H9 (cell line): ENCODE measurements around the gene SIK2. TPM values are rescaled to one million over a fixed set of nuclear protein-coding genes. Genes with fewer than 3 reads are reported as not detected.

Experiments
- DNase-seq: peaks from one replicate; pipeline ENCODE4 v3.0.0-alpha.2; 2017
- H2AFZ ChIP-seq: one replicate; pipeline ENCODE4 v1.6.1; 2013; ENCODE audit warnings: mild to moderate bottlenecking, low read length, control low read depth, moderate library complexity
- H2AK5ac ChIP-seq: 2 replicates; pipeline ENCODE4 v1.6.1; 2013; ENCODE audit warnings: low read length, control low read depth, mixed read lengths; ENCODE audit not compliant: insufficient read length
- H2BK120ac ChIP-seq: one replicate; pipeline ENCODE4 v1.6.1; 2013; ENCODE audit warnings: low read depth, mild to moderate bottlenecking, low read length, control low read depth, inconsistent platforms; ENCODE audit not compliant: poor library complexity, severe bottlenecking
- H2BK12ac ChIP-seq: 2 replicates; pipeline ENCODE4 v1.6.1; 2013; ENCODE audit warnings: low read length, control low read depth, mixed read lengths, low read depth; ENCODE audit not compliant: insufficient read length
- H2BK15ac ChIP-seq: 2 replicates; pipeline ENCODE4 v1.6.1; 2013; ENCODE audit warnings: low read depth, low read length, control low read depth
- H2BK20ac ChIP-seq: one replicate; pipeline ENCODE4 v1.6.1; 2013; ENCODE audit warnings: low read depth, mild to moderate bottlenecking, low read length, control low read depth, inconsistent platforms; ENCODE audit not compliant: poor library complexity, severe bottlenecking
- H2BK5ac ChIP-seq: 2 replicates; pipeline ENCODE4 v1.6.1; 2013; ENCODE audit warnings: low read length, control low read depth, mixed read lengths; ENCODE audit not compliant: insufficient read length
- H3K14ac ChIP-seq: 2 replicates; pipeline ENCODE4 v1.6.1; 2013; ENCODE audit warnings: low read length, control low read depth; ENCODE audit not compliant: insufficient read depth
- H3K18ac ChIP-seq: 2 replicates; pipeline ENCODE4 v1.6.1; 2013; ENCODE audit warnings: low read depth, mild to moderate bottlenecking, mixed read lengths, low read length, control low read depth; ENCODE audit not compliant: insufficient read length
- H3K23ac ChIP-seq: 2 replicates; pipeline ENCODE4 v1.6.1; 2013; ENCODE audit warnings: low read length, control low read depth, mixed read lengths, low read depth; ENCODE audit not compliant: insufficient read length
- H3K23me2 ChIP-seq: 2 replicates; pipeline ENCODE4 v1.6.1; 2013; ENCODE audit warnings: low read depth, mild to moderate bottlenecking, mixed read lengths, low read length, control low read depth; ENCODE audit not compliant: insufficient read length, poor library complexity, severe bottlenecking
- H3K27ac ChIP-seq: 2 replicates; pipeline ENCODE4 v1.5.1; 2013; ENCODE audit warnings: low read length, control low read depth, mixed read lengths, low read depth; ENCODE audit not compliant: insufficient read length
- H3K27me3 ChIP-seq: 2 replicates; pipeline ENCODE4 v1.6.1; 2013; ENCODE audit warnings: low read length, control low read depth, inconsistent platforms; ENCODE audit not compliant: insufficient read depth
- H3K4ac ChIP-seq: 2 replicates; pipeline ENCODE4 v1.6.1; 2013; ENCODE audit warnings: low read depth, mild to moderate bottlenecking, control low read depth, inconsistent platforms, low read length, moderate library complexity
- H3K4me1 ChIP-seq: 2 replicates; pipeline ENCODE4 v1.6.1; 2013; ENCODE audit warnings: low read length, control low read depth, inconsistent platforms; ENCODE audit not compliant: insufficient read depth
- H3K4me2 ChIP-seq: 2 replicates; pipeline ENCODE4 v1.6.1; 2013; ENCODE audit warnings: low read length, control low read depth, mixed read lengths; ENCODE audit not compliant: insufficient read length, insufficient read depth
- H3K56ac ChIP-seq: 2 replicates; pipeline ENCODE4 v1.6.1; 2013; ENCODE audit warnings: low read depth, mild to moderate bottlenecking, mixed read lengths, low read length, control low read depth; ENCODE audit not compliant: insufficient read length
- H3K79me1 ChIP-seq: 2 replicates; pipeline ENCODE4 v1.6.1; 2013; ENCODE audit warnings: low read depth, mild to moderate bottlenecking, moderate library complexity, low read length, control low read depth, inconsistent platforms; ENCODE audit not compliant: insufficient read depth, poor library complexity, severe bottlenecking
- H3K79me2 ChIP-seq: 2 replicates; pipeline ENCODE4 v1.6.1; 2013; ENCODE audit warnings: low read length, control low read depth, inconsistent platforms; ENCODE audit not compliant: insufficient read depth
- H3K9ac ChIP-seq: 2 replicates; pipeline ENCODE4 v1.6.1; 2013; ENCODE audit warnings: low read length, control low read depth, mixed read lengths; ENCODE audit not compliant: insufficient read length; ENCODE audit errors: extremely low read depth
- H3K9me3 ChIP-seq: one replicate; pipeline ENCODE4 v1.6.1; 2013; ENCODE audit warnings: low read depth, low read length, inconsistent platforms; ENCODE audit not compliant: control insufficient read depth
- H3T11ph ChIP-seq: one replicate; pipeline ENCODE4 v1.6.1; 2013; ENCODE audit warnings: mild to moderate bottlenecking, low read length, control low read depth, inconsistent platforms
- H4K20me1 ChIP-seq: one replicate; pipeline ENCODE4 v1.6.1; 2013; ENCODE audit not compliant: control insufficient read depth, insufficient read length, insufficient read depth
- H4K5ac ChIP-seq: 2 replicates; pipeline ENCODE4 v1.6.1; 2013; ENCODE audit warnings: low read depth, mild to moderate bottlenecking, mixed read lengths, low read length, control low read depth; ENCODE audit not compliant: insufficient read length
- H4K8ac ChIP-seq: replicated peaks from 2 replicates; pipeline ENCODE4 v1.6.1; 2013; ENCODE audit warnings: low read length, control low read depth, mixed read lengths, low read depth; ENCODE audit not compliant: insufficient read length
- H4K91ac ChIP-seq: 2 replicates; pipeline ENCODE4 v1.6.1; 2013; ENCODE audit warnings: low read depth, mild to moderate bottlenecking, moderate library complexity, mixed read lengths, low read length, control low read depth; ENCODE audit not compliant: insufficient read length
- H3K27ac Mint-ChIP-seq, 3 experiments: 2 replicates in 2 of 3; 3 replicates in 1 of 3; pipeline ENCODE4 v1.8.0; 2020 to 2021; ENCODE audit warnings: mixed read lengths in 3 of 3, mild to moderate bottlenecking in 1 of 3, moderate library complexity in 1 of 3
- H3K27me3 Mint-ChIP-seq: 2 replicates; pipeline ENCODE4 v1.8.0; 2021; ENCODE audit warnings: low read depth, mild to moderate bottlenecking, moderate library complexity, mixed read lengths
- H3K36me3 Mint-ChIP-seq, 3 experiments: 2 replicates in 2 of 3; 3 replicates in 1 of 3; pipeline ENCODE4 v1.8.0; 2020 to 2021; ENCODE audit warnings: low read depth in 3 of 3, mixed read lengths in 3 of 3; ENCODE audit not compliant: insufficient read depth in 1 of 3
- H3K4me1 Mint-ChIP-seq, 2 experiments: 2 replicates each; pipeline ENCODE4 v1.8.0; 2020; ENCODE audit warnings: mixed read lengths in 2 of 2
- H3K4me3 Mint-ChIP-seq, 2 experiments: 2 replicates in 1 of 2; 3 replicates in 1 of 2; pipeline ENCODE4 v1.8.0; 2020 to 2021; ENCODE audit warnings: mild to moderate bottlenecking in 2 of 2, mixed read lengths in 2 of 2, moderate library complexity in 1 of 2
- H3K9me3 Mint-ChIP-seq, 2 experiments: 2 replicates in 1 of 2; 3 replicates in 1 of 2; pipeline ENCODE4 v1.8.0; 2020; ENCODE audit warnings: mild to moderate bottlenecking in 2 of 2, mixed read lengths in 2 of 2, moderate library complexity in 1 of 2
- CTCF ChIP-seq: fragments of 200-600 bp; sonication (generic); conservative IDR thresholded peaks from 3 replicates; pipeline ENCODE4 v1.8.0; 2021; ENCODE audit warnings: antibody characterized with exemption, mild to moderate bottlenecking
- total RNA-seq: library from RNA; stranded (reverse); gene quantifications from 2 replicates; pipeline ENCODE4 v1.2.1, GENCODE V29; 2021

SIK2 gene
- total RNA-seq, 1 experiment from 2014 or later = 7.5 TPM

- H3K9ac ChIP-seq = no peak overlapping the region
- no peak overlapping the region for H4K8ac ChIP-seq
- Mint-ChIP-seq H3K4me1 (peaks cover 9 to 15% of the 10 kb centered on the region in 2 experiments), H3K36me3 (no peaks in the 10 kb centered on the region), H3K27ac (no peak overlapping the region), H3K9me3 (no peaks in the 10 kb centered on the region; a peak in 1 of 5 replicates), H3K27me3 (peaks cover 1% of the 10 kb centered on the region; the same call in 1 of the 2 replicates), H3K4me3 (no peak overlapping the region)
- no peaks in the 10 kb centered on the region for H3K23me2 ChIP-seq
- H2BK12ac ChIP-seq = no peak overlapping the region
- no peak overlapping the region for H3K14ac ChIP-seq
- H3K4me2 ChIP-seq = no peak overlapping the region
- no peak overlapping the region for H3T11ph ChIP-seq
- no peaks in the 10 kb centered on the region for H3K27me3 ChIP-seq
- H3K9me3 ChIP-seq = no peaks in the 10 kb centered on the region
- H2BK5ac ChIP-seq = no peak overlapping the region
- no peak overlapping the region for H3K18ac ChIP-seq
- H3K27ac ChIP-seq = no peak overlapping the region
- H4K91ac ChIP-seq = no peak overlapping the region
- H4K5ac ChIP-seq = no peak overlapping the region
- no peak overlapping the region for H3K4ac ChIP-seq
- no peaks in the 10 kb centered on the region for H4K20me1 ChIP-seq
- peaks cover 3% of the 10 kb centered on the region; the same call in 1 of the 2 replicates for H3K4me1 ChIP-seq
- H2BK15ac ChIP-seq = no peak overlapping the region
- no peak overlapping the region for H2BK120ac ChIP-seq
- no peak overlapping the region for H2AK5ac ChIP-seq
- no peaks in the 10 kb centered on the region for H3K79me2 ChIP-seq
- H3K23ac ChIP-seq = no peak overlapping the region
- TF ChIP-seq CTCF = no peak
- no peak for DNase-seq
- H3K56ac ChIP-seq = no peak overlapping the region
- no peaks in the 10 kb centered on the region for H3K79me1 ChIP-seq
- H2BK20ac ChIP-seq = no peak overlapping the region
- H2AFZ ChIP-seq = no peak overlapping the region
These were observed 20.1 kb upstream of the SIK2 start for GRCh38 chr11:111582163-111582562.
